SK-N-SH (cell line): ENCODE data around the gene EHBP1L1. TPM values are rescaled to one million over a fixed set of nuclear protein-coding genes. Genes with fewer than 3 reads are reported as not detected.
A peak's percentile ranks its signal among the peaks of the same experiment; 100 is the strongest.

Experiments
- CTCF ChIA-PET: fragments of 300-600, 350-600 bp; formaldehyde crosslinking; extraction: SDS; loops from one replicate; lab custom pipeline; 2021; lab: Yijun Ruan, JAX
- POLR2A ChIA-PET: fragments of 350-600 bp; sonication (Branson Sonifier 250); formaldehyde crosslinking; extraction: SDS; loops from one replicate; lab custom pipeline; 2020; ENCODE audit warnings: antibody characterized with exemption, inconsistent platforms; lab: Yijun Ruan, JAX
- DNase-seq: peaks from one replicate; pipeline ENCODE4 v3.0.0; 2012
- H2AFZ ChIP-seq: fragments of 200-600 bp; sonication (generic); 2 replicates; pipeline ENCODE4 v1.8.1; 2016; ENCODE audit warnings: antibody characterized with exemption, mild to moderate bottlenecking, low read depth
- H3F3A ChIP-seq: fragments of 200-600 bp; sonication (generic); replicated peaks from 2 replicates; pipeline ENCODE3; 2016; ENCODE audit warnings: antibody characterized with exemption, mild to moderate bottlenecking; ENCODE audit not compliant: insufficient read depth
- H3K27ac ChIP-seq, 2 experiments: fragments of 200-500 bp in 1 of 2; fragments of 200-600 bp in 1 of 2; sonication (Bioruptor generic) in 1 of 2; sonication (generic), shearing (Covaris generic) in 1 of 2; 2 replicates each; pipeline versions ENCODE4 v1.5.1 to v1.6.1; 2014 to 2016; ENCODE audit warnings: low read depth in 2 of 2, inconsistent platforms in 1 of 2, low read length in 1 of 2, mild to moderate bottlenecking in 1 of 2, mixed read lengths in 1 of 2
- H3K27me3 ChIP-seq: fragments of 200-600 bp; sonication (generic), shearing (Covaris generic); 2 replicates; pipeline ENCODE4 v1.6.1; 2016; ENCODE audit warnings: mixed run types; ENCODE audit not compliant: insufficient read depth
- H3K36me3 ChIP-seq, 2 experiments: fragments of 200-500 bp in 1 of 2; fragments of 200-600 bp in 1 of 2; sonication (Bioruptor generic) in 1 of 2; sonication (generic) in 1 of 2; replicated peaks in 1 of 2; 2 replicates each; pipeline versions ENCODE3 to v1.5.1; 2014 to 2016; ENCODE audit warnings: low read length in 1 of 2, mild to moderate bottlenecking in 1 of 2; ENCODE audit not compliant: insufficient read depth in 2 of 2, control insufficient read depth in 1 of 2
- H3K4me1 ChIP-seq, 2 experiments: fragments of 200-500 bp in 1 of 2; fragments of 200-600 bp in 1 of 2; sonication (Bioruptor generic) in 1 of 2; sonication (generic), shearing (Covaris generic) in 1 of 2; 2 replicates each; pipeline versions ENCODE4 v1.5.1 to v1.6.1; 2014 to 2016; ENCODE audit warnings: low read depth in 1 of 2, low read length in 1 of 2, mixed run types in 1 of 2; ENCODE audit not compliant: insufficient read depth in 2 of 2, control insufficient read depth in 1 of 2
- H3K4me2 ChIP-seq: fragments of 200-600 bp; sonication (generic), shearing (Covaris generic); 2 replicates; pipeline ENCODE4 v1.6.1; 2017; ENCODE audit warnings: mixed run types
- H3K4me3 ChIP-seq, 2 experiments: fragments of 200-500 bp in 1 of 2; fragments of 200-600 bp in 1 of 2; sonication (Bioruptor generic) in 1 of 2; sonication (generic), shearing (Covaris generic) in 1 of 2; 2 replicates each; pipeline versions ENCODE4 v1.5.1 to v1.8.1; 2014 to 2016; ENCODE audit warnings: low read depth in 2 of 2, inconsistent platforms in 1 of 2, low read length in 1 of 2, mild to moderate bottlenecking in 1 of 2, mixed read lengths in 1 of 2, moderate library complexity in 1 of 2
- H3K79me2 ChIP-seq: fragments of 200-600 bp; sonication (generic); 2 replicates; pipeline ENCODE4 v1.8.1; 2017; ENCODE audit warnings: mild to moderate bottlenecking; ENCODE audit not compliant: insufficient read depth
- H3K9ac ChIP-seq: fragments of 200-600 bp; sonication (generic); 2 replicates; pipeline ENCODE4 v1.6.1; 2017; ENCODE audit warnings: mixed run types
- H3K9me2 ChIP-seq: fragments of 200-600 bp; sonication (generic); 2 replicates; pipeline ENCODE4 v1.6.1; 2017; ENCODE audit warnings: mixed run types
- H3K9me3 ChIP-seq: fragments of 200-600 bp; sonication (generic); 2 replicates; pipeline ENCODE4 v1.6.1; 2017; ENCODE audit warnings: mixed run types, mild to moderate bottlenecking, moderate library complexity
- H4K20me1 ChIP-seq: fragments of 200-600 bp; sonication (generic); 2 replicates; pipeline ENCODE4 v1.6.1; 2017; ENCODE audit warnings: mild to moderate bottlenecking, mixed run types; ENCODE audit not compliant: insufficient read depth
- CHD2 ChIP-seq: fragments of 150-350 bp; IDR thresholded peaks from 2 replicates; pipeline ENCODE4 v1.6.1; 2018; ENCODE audit warnings: low read length; ENCODE audit not compliant: partially characterized antibody
- EZH2phosphoT487 ChIP-seq: fragments of 200-600 bp; sonication (generic); IDR thresholded peaks from 2 replicates; pipeline ENCODE4 v1.6.1; 2017; ENCODE audit warnings: low read depth, mixed run types, mild to moderate bottlenecking, antibody characterized with exemption, moderate library complexity, borderline replicate concordance
- FOSL2 ChIP-seq: IDR thresholded peaks from 2 replicates; pipeline ENCODE4 v1.4.0; 2012; ENCODE audit warnings: low read depth, mild to moderate bottlenecking, moderate library complexity, borderline replicate concordance
- FOXJ3 ChIP-seq: sonication (generic); formaldehyde crosslinking; IDR thresholded peaks from 2 replicates; pipeline ENCODE4 v1.5.1; 2020; ENCODE audit warnings: mild to moderate bottlenecking, missing genetic modification reagents
- GABPA ChIP-seq: IDR thresholded peaks from 2 replicates; pipeline ENCODE4 v1.4.0; 2012; ENCODE audit warnings: low read depth, mild to moderate bottlenecking
- MEF2A ChIP-seq: IDR thresholded peaks from 2 replicates; pipeline ENCODE4 v1.4.0; 2012; ENCODE audit warnings: low read depth, borderline replicate concordance
- RCOR1 ChIP-seq: fragments of 150-350 bp; IDR thresholded peaks from 2 replicates; pipeline ENCODE4 v1.6.1; 2017; ENCODE audit warnings: antibody characterized with exemption, low read length
- SMC3 ChIP-seq: IDR thresholded peaks from 2 replicates; pipeline ENCODE4 v1.6.1; 2012; ENCODE audit warnings: low read depth, low read length, improper control_type of control experiment
- TAF1 ChIP-seq: IDR thresholded peaks from 2 replicates; pipeline ENCODE4 v1.6.1; 2012; ENCODE audit warnings: low read depth, mild to moderate bottlenecking, low read length, moderate library complexity, borderline replicate concordance
- WGBS: methylation state at CpG from one replicate; pipeline ENCODE4 v1.1.6; 2017; ENCODE audit warnings: low lambda C conversion rate; 5-methylcytosine and 5-hydroxymethylcytosine counted together
- polyA plus RNA-seq, 3 experiments: library from polyadenylated mRNA; depleted of rRNA; stranded (reverse); fragments of >200 nt; gene quantifications; 2 replicates each; pipeline ENCODE4 v1.2.3, GENCODE V29; 2012
- TF ChIP-seq, protein P1 (sequence below): fragments of 200-600 bp; sonication (generic); IDR thresholded peaks from 2 replicates; pipeline ENCODE4 v1.6.1; 2017; ENCODE audit warnings: antibody characterized with exemption, mild to moderate bottlenecking, moderate library complexity
- TF ChIP-seq, protein P2 (sequence below): IDR thresholded peaks from 2 replicates; pipeline ENCODE4 v1.6.1; 2012; ENCODE audit warnings: mild to moderate bottlenecking, low read depth, low read length, moderate library complexity
- TF ChIP-seq, protein P3 (sequence below): IDR thresholded peaks from 2 replicates; pipeline ENCODE4 v1.4.0; 2012; ENCODE audit warnings: low read depth, borderline replicate concordance

The EHBP1L1 gene
- polyA plus RNA-seq, 1 of the 3 experiments (the other 2 are of a cell fraction), result 48.7 TPM

DNA sequence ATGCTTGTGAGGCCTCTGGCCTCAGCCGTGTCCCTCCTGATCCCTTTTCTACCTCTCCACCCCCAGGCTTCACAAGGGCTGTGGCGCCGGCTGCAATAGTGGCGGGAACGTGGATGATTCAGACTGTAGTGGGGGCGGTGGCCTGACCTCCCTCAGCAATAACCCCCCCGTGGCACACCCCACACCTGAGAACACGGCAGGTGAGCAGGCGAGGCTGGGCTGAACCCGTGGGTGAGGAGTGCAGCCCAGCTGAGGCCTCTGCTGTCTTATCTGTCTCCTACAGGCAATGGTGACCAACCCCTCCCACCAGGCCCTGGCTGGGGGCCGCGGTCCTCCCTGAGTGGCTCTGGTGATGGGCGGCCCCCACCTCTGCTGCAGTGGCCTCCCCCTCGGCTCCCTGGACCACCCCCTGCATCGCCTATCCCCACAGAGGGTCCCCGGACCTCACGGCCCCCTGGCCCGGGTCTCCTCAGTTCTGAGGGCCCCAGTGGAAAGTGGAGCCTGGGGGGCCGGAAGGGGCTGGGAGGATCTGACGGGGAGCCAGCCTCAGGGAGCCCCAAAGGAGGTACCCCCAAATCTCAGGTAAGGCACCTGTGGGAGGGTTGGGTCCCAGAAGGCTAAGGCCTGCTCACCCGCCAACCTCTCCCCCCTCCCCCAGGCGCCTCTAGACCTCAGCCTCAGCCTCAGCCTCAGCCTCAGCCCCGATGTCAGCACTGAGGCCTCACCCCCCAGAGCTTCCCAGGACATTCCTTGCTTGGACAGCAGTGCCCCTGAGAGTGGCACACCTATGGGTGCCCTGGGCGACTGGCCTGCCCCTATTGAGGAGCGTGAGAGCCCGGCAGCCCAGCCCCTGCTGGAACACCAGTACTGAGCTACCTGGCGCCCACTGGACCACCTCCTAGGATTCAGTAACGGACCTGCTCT, 60.5 kb downstream of the EHBP1L1 start (continued):
- TF ChIP-seq EZH2phosphoT487 (no peak), RCOR1 (no peak)

DNA sequence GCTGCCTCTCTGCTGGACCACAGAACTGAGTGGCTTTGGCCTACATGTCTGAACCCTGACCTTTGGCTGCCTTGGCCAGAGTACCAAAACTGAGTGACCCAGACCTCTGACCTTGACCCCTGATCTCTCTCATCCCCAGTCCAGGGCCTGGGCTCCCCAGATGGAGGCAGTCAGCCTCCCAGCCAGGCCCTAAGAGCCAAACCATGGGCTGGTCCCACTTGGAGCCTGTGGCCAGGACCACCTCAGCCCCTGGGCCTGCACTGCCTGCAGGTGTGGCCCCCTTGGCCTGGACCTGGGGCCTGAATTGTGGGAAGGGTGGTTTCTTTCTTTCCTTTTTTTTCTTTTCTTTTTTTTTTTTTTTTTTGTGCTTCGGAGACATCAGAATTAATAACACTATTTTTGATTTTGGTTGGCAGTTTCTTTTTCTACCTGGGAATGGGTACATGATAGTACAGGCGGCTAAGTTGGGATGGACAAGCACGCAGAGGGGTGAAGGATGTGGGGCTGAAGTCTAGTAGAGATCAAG, 61.2 kb downstream of the EHBP1L1 start:
- no peaks in the 10 kb centered on the region for H3K9me2 ChIP-seq
- peaks cover 18% of the 10 kb centered on the region for H3F3A ChIP-seq
- no peak for TF ChIP-seq RCOR1
- no peak for TF ChIP-seq CHD2
- TF ChIP-seq SMC3, result no peak
- TF ChIP-seq FOSL2, result no peak
- TF ChIP-seq, all 33 proteins: peak for 0
- Histone ChIP-seq H3K36me3 (peaks cover 3 to 46% of the 10 kb centered on the region in 2 experiments), H3K4me1 (peaks cover 5 to 25% of the 10 kb centered on the region in 2 experiments; a peak in 3 of 4 replicates), H3K4me3 (no peak overlapping the region), H4K20me1 (peaks cover 9% of the 10 kb centered on the region), H3K79me2 (peaks cover 16% of the 10 kb centered on the region), H2AFZ (no peak overlapping the region), H3K27me3 (no peaks in the 10 kb centered on the region), H3K27ac (peak overlapping the region; percentile 61 to 92; a peak in 3 of 4 replicates), H3K4me2 (peak overlapping the region; percentile 99), H3K9ac (no peak overlapping the region), H3K9me3 (no peaks in the 10 kb centered on the region)
- WGBS, result 85% methylated on average over 3 of the region's 3 CpGs
- POLR2A ChIA-PET, result interaction anchor here (0.7 to 2.3 kb wide), 5 partner anchors 10 to 83 kb away, joined by 3 to 11 read pairs (median 5); partner anchors contain the start of genes EHBP1L1 and RELA
- DNase-seq, result no peak
- CTCF ChIA-PET, result interaction anchor here (1.0 to 4.5 kb wide), 11 partner anchors 10 to 248 kb away, joined by 3 to 42 read pairs (median 4); partner anchors contain the start of gene RELA

DNA sequence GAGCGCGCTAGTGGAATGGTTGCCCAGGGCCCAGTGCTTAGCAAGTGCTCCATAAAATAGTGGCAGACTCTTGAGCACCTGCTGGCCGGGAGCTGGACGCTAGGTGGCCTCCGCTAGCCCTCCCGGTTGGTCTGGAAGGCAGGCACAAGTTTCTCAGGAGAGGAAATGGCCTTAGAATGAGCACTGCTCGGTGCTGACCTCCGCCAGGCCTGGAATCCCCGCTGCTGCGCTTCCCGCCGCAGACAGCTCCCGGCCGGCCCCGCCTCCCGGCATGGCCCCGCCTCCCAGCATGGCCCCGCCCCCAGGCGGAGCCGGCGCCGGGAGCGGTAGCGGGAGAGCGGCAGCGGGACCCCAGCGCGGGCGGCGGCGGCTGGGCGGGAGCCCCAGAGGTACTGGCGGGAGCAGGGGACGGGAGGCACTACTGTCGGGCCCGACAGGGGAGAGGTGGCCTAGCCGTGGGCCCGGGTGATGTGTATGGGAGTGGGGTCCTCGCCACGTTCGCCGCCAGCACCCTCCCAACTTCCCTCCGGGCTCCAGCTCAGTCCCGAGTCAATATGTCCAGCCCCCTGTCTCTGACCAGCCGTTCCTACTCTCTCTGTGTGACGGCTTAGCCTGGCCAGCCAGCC, 62.1 kb downstream of the EHBP1L1 start, which contains the start of gene SIPA1:
SIPA1 (plus strand) TSS at position 308 of the 626 bp plus-strand sequence. CDS start 2,821 bp downstream, outside the sequence.
- peak; percentile 96 for DNase-seq
- Histone ChIP-seq H3K9ac (peak within 1 kb of the TSS; percentile 68), H3K9me2 (no peaks in the 10 kb centered on the region), H4K20me1 (peaks cover 9% of the 10 kb centered on the region), H2AFZ (no peak within 1 kb of the TSS), H3K27ac (peak within 1 kb of the TSS; percentile 61 to 92; a peak in 3 of 4 replicates), H3K27me3 (no peaks in the 10 kb centered on the region), H3F3A (peaks cover 19% of the 10 kb centered on the region), H3K36me3 (peaks cover 3 to 44% of the 10 kb centered on the region in 2 experiments), H3K4me2 (peak within 1 kb of the TSS; percentile 99), H3K4me3 (peak within 1 kb of the TSS; percentile 81 to 89), H3K9me3 (no peaks in the 10 kb centered on the region), H3K79me2 (peaks cover 16% of the 10 kb centered on the region), H3K4me1 (peaks cover 5 to 25% of the 10 kb centered on the region in 2 experiments; a peak in 3 of 4 replicates)
- 14% methylated on average over 17 of the region's 46 CpGs for WGBS
- POLR2A ChIA-PET, result interaction anchor here (0.6 to 3.9 kb wide), 9 partner anchors 9 to 97 kb away, joined by 3 to 25 read pairs (median 5); partner anchors contain the start of genes EHBP1L1, PCNX3 and RELA
- CTCF ChIA-PET, result interaction anchor here (0.6 to 4.5 kb wide), 21 partner anchors 8 to 384 kb away, joined by 3 to 42 read pairs (median 4); partner anchors contain the start of genes FAM89B, KAT5, MUS81 and RELA
- TF ChIP-seq RCOR1, result peak; percentile 47; the same call in 1 of the 2 replicates
- no peak for TF ChIP-seq FOXJ3
- no peak for TF ChIP-seq GABPA
- TF ChIP-seq, protein P1, sequence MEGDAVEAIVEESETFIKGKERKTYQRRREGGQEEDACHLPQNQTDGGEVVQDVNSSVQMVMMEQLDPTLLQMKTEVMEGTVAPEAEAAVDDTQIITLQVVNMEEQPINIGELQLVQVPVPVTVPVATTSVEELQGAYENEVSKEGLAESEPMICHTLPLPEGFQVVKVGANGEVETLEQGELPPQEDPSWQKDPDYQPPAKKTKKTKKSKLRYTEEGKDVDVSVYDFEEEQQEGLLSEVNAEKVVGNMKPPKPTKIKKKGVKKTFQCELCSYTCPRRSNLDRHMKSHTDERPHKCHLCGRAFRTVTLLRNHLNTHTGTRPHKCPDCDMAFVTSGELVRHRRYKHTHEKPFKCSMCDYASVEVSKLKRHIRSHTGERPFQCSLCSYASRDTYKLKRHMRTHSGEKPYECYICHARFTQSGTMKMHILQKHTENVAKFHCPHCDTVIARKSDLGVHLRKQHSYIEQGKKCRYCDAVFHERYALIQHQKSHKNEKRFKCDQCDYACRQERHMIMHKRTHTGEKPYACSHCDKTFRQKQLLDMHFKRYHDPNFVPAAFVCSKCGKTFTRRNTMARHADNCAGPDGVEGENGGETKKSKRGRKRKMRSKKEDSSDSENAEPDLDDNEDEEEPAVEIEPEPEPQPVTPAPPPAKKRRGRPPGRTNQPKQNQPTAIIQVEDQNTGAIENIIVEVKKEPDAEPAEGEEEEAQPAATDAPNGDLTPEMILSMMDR, result peak; percentile 56
- TF ChIP-seq, protein P2, sequence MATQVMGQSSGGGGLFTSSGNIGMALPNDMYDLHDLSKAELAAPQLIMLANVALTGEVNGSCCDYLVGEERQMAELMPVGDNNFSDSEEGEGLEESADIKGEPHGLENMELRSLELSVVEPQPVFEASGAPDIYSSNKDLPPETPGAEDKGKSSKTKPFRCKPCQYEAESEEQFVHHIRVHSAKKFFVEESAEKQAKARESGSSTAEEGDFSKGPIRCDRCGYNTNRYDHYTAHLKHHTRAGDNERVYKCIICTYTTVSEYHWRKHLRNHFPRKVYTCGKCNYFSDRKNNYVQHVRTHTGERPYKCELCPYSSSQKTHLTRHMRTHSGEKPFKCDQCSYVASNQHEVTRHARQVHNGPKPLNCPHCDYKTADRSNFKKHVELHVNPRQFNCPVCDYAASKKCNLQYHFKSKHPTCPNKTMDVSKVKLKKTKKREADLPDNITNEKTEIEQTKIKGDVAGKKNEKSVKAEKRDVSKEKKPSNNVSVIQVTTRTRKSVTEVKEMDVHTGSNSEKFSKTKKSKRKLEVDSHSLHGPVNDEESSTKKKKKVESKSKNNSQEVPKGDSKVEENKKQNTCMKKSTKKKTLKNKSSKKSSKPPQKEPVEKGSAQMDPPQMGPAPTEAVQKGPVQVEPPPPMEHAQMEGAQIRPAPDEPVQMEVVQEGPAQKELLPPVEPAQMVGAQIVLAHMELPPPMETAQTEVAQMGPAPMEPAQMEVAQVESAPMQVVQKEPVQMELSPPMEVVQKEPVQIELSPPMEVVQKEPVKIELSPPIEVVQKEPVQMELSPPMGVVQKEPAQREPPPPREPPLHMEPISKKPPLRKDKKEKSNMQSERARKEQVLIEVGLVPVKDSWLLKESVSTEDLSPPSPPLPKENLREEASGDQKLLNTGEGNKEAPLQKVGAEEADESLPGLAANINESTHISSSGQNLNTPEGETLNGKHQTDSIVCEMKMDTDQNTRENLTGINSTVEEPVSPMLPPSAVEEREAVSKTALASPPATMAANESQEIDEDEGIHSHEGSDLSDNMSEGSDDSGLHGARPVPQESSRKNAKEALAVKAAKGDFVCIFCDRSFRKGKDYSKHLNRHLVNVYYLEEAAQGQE, result no peak
- peak; percentile 51; the same call in 1 of the 2 replicates for TF ChIP-seq TAF1
- TF ChIP-seq, protein P3, sequence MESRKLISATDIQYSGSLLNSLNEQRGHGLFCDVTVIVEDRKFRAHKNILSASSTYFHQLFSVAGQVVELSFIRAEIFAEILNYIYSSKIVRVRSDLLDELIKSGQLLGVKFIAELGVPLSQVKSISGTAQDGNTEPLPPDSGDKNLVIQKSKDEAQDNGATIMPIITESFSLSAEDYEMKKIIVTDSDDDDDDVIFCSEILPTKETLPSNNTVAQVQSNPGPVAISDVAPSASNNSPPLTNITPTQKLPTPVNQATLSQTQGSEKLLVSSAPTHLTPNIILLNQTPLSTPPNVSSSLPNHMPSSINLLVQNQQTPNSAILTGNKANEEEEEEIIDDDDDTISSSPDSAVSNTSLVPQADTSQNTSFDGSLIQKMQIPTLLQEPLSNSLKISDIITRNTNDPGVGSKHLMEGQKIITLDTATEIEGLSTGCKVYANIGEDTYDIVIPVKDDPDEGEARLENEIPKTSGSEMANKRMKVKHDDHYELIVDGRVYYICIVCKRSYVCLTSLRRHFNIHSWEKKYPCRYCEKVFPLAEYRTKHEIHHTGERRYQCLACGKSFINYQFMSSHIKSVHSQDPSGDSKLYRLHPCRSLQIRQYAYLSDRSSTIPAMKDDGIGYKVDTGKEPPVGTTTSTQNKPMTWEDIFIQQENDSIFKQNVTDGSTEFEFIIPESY, result no peak
- no peak for TF ChIP-seq MEF2A
